HG03432 (cell line): ENCODE data around the gene TTYH1.
A peak's percentile ranks its signal among the peaks of the same experiment; 100 is the strongest.
"Not testable (repeated sequence)": the region's sequence is repeated elsewhere in the genome, so short reads cannot be mapped to it uniquely, and the experiment has no call there.

Source experiments
- ATAC-seq: cut with Tn5 transposase; IDR thresholded peaks from one replicate; pipeline ENCODE4 v1.9.1; 2021; ENCODE audit warnings: mild to moderate bottlenecking, moderate library complexity; ENCODE audit not compliant: unreplicated experiment

Gene TTYH1

DNA sequence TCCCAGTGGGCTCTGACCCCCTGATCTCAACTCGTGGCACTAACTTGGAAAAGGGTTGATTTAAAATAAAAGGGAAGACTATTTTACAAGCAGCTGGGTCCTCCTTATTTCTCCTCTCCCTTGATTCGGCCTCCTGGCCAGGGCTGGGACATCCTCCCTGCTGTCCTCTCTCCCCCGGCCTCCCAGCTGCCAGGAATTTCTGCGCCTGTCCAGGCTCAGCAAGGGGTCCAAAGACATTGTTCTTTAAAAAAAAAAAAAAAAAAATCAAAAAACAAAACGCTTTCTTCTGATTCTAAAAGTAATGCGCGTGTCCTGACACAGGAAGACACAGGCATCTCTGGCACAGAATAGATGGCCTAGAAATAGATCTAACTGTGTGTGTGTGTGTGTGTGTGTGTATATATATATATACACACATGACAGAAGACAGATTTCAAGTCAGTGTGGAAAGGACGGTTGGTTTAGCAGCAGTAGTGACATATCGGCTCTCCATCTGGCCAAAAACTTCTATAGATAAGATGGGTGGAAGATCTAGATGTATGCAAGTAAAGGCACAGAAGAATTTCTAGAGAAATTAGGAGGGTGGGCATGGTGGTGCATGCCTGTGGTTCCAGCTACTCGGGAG lies 21.5 kb downstream of the TTYH1 start:
- no peak for ATAC-seq

DNA sequence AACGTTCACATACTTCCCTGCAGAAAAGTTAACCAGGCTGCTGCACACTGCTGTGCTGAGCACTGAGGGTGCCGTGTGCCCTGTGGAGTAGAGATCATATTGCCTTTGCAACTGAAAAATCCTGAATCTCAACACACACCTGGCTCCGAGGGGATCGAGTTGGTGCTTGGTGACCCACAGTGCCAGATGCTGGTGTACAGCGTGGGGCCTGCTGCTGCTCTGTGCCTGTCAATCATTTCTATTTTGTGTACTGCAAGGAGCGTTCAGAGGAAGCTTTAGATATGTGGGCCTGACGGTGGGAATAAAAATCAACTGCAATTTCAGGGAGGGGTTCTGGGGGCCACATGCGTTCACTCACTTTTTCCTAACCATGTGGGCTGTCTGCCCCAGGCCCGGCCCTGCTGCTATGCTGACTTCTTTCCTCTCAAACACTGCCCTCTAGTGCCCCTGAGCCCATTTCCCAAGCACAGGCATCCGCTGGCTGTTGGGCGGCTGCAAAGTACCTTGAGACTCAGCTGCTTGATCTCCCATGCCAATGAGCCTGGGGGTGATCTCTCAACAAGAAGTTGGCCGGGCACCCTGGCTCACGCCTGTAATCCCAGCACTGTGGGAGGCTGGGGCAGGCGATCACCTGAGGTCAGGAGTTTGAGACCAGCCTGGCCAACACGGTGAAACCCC lies 24.0 kb downstream of the TTYH1 start:
- ATAC-seq, result no peak

DNA sequence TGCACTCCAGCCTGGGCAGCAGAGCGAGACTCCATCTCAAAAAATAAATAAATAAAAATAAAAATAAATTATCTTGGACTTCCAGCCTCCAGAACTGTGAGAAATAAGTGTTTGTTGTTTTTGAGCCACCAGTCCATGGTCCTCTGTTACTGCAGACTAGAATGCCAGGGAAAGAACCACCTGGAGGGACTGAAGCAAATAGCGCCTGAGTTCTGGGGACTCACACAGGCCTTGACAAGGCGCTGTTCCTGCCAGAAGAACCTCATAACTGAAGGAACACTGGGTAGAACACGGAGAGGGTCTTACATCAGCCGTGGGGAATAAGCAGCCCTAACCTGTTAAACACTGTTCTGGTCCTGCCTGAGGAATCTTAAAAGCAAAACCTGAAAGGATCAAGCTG lies 25.4 kb downstream of the TTYH1 start:
- no peak for ATAC-seq

DNA sequence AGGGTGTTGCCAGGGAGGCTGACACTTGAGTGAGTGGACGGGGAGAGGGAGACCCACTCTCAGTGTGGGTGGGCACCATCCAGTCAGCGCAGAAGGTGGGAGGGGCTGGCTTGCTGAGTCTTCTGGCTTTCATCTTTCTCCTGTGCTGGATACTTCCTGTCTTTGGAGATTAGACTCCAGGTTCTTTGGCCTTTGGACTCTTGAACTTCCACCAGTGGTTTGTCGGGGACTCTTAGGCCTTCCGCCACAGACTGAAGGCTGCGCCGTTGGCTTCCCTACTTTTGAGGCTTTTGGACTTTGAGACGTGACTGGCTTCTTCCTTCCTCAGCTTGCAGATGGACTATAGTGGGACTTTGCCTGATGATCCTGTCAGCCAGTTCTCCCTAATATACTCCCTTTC lies 29.5 kb downstream of the TTYH1 start:
- no peak for ATAC-seq

DNA sequence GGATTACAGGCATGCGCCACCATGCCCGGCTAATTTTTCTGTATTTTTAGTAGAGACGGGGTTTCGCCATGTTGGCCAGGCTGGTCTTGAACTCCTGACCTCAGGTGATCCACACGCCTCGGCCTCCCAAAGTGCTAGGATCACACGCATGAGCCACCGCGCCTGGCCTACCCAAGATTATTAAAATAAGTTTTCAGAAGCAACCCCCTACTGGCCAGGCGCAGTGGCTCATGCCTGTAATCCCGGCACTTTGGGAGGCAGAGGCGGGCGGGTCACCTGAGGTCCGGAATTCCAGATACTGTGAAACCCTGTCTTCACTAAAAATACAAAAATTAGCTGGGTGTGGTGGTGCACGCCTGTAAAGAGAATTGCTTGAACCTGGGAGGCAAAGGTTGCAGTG lies 31.1 kb downstream of the TTYH1 start:
- ATAC-seq, result not testable (repeated sequence)

DNA sequence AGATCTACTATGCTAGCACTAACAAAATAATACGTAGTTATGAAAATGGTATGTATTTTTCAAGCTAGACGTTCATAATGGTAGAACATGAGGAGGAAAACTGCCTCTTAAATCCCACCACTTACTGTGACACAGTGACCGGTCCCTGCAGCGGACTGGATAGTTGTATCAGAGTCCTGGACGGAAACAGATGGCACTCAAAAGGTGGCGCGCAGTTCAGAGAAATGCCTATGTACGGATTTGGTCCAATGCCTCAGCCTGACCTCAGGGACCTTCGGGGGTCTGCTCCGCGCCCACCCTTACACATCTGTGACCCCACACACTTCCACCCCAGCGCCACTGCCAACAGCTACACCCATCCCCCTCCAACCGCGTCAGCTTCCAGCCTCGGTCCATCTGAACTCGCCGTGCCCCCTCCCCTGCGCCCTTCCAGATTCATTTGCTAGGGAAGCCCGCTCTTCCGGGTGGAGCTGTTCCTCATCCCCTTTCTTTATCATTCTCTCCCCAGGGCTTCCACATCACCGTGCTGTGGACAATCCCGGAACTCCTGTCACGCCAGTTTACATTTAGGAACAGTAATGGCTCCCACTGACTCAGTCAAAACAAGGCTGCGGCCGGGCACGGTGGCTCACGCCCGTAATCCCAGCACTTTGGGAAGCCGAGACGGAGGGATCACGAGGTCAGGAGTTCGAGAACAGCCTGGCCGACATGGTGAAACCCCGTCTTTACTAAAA lies 32.9 kb downstream of the TTYH1 start:
- ATAC-seq, result peak; percentile 12

DNA sequence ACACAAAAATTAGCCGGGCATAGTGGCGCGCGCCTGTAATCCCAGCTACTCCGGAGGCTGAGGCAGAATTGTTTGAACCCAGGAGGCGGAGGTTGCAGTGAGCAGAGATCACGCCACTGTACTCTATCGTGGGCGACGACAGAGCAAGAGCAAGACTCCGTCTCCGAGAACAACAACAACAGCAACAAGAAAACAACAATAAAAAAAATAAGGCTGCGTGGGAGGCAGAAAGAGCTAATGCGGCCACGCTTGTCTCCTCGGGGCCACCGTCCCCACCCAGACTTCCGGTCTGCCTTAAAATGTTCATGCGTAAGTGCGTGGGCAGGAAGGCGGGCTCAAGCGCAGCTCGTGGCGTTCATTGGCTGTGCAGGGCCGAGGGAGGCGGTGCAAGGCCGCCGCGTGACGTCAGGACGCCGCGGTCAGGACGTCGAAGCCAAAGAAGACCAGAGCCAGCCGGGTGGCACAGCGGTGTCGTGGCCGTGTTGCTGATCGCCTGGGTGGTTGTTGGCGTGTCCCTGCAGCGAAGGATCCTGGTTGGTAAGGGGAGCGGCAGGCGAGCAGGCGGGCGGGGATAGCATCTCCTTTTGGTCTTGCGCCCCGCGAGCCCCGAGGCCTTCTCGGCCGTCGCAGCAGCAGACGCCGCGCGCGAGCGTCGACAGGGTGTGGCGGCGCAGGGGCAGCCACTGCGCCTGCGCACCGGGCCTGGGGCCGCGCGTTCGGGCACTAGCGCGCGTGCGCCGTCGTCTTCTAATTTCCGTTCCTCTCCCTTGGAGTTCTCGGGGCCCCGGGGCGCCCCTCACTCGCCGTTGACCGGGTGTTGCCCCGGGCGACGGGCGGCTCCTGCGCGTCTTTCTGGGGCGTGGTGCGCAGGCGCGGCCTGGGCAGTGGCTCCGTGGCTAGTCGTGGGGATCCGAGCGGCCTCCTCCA lies 33.8 kb downstream of the TTYH1 start, which contains the start of gene LENG8:
Gene LENG8 (plus strand): TSS at position 426 of the 927 bp plus-strand sequence. CDS start 2,146 bp downstream, outside the sequence.
- peak; percentile 88 for ATAC-seq

DNA sequence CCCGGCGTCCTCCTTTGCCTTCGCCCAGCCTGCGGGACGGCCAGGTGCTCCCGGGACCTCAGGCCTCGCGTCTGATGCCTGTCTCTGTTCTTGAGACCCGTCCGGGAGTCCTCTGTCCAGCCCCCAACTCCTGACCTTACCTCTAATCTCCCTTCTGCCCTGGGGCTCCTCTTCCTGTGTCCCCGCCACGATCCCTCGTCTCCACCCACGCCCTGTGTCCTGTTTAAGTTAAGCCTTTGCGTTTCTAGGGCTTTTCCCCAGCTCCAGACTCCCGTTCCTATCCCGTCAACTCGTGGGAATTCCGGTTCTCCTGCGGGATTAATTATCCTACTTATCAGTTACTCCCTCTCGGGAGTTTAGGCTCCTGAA lies 34.4 kb downstream of the TTYH1 start:
- ATAC-seq, result peak; percentile 14

DNA sequence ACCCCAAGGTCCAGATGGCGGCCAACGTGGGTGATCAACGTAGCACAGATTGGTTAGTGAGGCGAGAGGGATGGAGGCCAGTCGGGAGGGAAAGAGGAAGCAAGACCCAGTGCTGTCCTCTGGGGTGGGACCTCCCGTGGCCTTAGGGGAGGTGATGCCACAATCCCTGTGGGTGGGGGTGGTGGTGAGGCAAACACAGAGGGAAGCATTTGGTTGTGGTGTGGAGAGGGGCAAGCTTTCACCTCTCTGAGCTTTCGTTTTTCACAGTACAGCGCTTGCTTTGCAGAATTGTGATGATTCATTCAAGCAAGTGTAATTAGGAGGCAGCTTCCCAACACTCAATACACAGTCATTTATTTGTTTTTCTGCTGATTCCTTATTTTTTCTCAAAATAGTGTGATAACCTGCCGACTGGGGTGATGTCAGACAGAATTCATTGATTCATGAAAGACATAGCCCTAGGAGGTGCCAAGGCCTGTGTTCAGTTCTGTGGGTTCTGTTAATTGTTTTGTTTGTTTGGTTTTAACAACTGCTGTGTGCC lies 36.1 kb downstream of the TTYH1 start:
- ATAC-seq, result no peak

DNA sequence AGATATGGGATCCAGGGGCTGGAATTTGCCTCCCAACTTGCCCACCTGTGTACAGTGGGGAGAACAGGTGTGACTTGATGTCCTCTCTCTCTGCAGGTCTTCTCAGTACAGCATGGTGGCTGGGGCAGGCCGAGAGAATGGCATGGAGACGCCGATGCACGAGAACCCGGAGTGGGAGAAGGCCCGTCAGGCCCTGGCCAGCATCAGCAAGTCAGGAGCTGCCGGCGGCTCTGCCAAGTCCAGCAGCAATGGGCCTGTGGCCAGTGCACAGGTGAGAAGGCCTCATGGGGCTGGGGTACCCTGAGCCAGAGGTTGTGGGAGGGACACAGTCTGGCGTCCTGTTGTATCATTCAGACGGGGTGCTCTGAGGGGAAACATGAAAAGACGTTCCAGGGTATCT lies 36.7 kb downstream of the TTYH1 start:
- ATAC-seq, result no peak

DNA sequence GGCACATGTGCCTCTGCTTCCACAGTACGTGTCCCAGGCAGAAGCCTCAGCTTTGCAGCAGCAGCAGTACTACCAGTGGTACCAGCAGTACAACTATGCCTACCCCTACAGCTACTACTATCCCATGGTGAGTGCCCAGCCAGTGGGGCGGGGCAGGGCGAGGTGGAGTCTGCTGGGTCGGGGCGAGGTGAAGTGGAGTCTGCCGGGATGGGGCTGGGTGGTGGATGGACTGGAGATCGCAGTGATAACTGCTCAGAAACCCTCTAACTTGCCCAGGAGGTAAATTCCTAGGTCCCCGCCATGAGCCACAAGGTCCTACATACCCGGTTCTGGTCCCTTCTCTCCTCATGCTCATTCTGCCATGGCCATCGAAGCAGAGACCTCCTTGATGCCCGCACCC lies 37.4 kb downstream of the TTYH1 start:
- no peak for ATAC-seq

DNA sequence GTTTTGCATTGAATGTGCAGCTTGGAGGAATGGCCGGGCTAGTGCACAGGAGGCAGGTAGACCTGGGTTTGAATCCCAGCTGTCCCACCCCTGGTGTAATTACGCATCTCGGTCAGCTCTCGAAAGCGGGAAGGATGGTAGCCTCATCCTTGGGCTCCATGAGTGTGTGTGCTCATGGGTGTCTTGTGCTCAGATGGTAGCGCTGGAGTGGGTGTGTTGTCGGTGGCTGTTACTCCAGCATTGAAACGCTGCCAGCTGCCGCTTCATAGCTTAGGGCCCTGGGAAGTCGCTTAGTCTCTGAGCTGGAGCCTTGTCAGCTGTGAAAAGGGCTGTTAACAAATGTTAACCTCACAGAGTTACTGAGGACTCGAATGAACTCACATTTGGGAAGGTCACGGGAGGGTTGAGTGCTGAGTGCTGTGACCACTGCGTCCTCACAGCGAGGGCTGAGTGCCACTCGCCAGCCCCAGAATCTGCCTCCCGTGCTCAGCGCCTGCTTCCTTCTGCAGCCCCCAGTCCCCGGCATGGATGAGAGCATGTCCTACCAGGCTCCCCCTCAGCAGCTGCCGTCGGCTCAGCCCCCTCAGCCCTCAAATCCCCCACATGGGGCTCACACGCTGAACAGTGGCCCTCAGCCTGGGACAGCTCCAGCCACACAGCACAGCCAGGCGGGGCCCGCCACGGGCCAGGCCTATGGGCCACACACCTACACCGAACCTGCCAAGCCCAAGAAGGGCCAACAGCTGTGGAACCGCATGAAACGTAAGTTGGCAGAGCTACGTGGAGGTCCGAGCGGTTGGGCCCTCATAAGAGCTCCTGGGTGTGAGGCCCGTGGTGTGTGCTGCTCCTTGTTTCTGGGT lies 38.9 kb downstream of the TTYH1 start:
- ATAC-seq, result no peak

DNA sequence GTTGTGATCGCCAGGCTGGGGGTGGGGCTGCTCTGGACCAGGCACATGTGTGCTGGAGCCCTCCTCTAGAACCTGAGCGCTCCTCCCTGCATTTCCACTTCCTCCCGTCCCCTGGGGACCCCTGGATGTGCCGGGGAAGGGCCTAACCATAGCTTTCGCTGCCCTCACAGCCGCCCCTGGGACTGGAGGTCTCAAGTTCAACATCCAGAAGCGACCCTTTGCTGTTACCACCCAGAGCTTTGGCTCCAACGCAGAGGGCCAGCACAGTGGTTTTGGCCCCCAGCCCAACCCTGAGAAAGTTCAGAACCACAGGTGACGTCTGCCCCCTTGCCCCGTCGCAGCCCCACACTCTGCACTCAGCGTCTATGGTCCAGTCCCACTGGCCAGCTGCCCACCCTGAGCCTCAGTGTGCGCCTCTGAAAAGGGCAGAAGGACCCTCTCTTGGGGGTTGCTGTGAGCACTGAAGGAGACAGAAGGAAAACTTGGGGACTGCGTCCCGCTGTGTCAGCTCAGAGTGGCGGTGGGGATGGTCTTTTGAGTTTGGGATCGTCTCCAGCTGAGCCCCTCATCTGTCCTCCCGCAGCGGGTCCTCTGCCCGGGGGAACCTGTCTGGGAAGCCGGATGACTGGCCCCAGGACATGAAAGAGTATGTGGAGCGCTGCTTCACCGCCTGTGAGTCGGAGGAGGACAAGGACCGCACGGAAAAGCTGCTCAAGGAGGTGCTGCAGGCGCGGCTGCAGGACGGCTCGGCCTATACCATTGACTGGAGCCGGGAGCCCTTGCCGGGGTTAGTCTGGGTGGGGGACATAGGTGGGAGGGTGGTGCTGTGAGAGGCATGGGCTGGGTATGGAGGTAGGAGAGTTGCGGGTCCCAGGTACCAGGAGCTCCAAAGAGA lies 39.8 kb downstream of the TTYH1 start:
- no peak for ATAC-seq

DNA sequence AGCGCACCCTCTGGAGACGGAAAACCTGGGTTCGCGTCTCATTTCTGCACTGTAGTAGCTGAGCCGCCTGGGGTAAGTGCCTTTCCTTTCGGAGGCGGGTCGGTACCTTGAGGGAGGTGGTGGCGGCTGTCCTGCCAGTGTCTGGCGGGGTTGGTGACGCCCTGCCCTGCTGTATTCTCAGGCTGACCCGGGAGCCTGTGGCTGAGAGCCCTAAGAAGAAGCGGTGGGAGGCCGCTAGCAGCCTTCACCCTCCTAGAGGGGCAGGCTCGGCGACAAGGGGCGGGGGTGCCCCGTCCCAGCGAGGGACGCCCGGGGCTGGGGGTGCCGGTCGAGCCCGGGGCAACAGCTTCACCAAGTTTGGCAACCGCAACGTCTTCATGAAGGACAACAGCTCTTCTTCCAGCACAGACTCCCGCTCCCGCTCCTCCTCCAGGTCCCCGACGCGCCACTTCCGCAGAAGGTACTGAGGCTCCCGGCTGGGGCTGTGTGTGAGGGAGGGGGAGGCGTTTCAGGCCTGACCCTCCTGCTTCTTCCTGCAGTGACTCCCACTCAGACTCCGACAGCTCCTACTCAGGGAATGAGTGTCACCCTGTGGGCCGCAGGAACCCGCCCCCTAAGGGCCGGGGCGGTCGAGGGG lies 40.6 kb downstream of the TTYH1 start:
- ATAC-seq, result no peak

DNA sequence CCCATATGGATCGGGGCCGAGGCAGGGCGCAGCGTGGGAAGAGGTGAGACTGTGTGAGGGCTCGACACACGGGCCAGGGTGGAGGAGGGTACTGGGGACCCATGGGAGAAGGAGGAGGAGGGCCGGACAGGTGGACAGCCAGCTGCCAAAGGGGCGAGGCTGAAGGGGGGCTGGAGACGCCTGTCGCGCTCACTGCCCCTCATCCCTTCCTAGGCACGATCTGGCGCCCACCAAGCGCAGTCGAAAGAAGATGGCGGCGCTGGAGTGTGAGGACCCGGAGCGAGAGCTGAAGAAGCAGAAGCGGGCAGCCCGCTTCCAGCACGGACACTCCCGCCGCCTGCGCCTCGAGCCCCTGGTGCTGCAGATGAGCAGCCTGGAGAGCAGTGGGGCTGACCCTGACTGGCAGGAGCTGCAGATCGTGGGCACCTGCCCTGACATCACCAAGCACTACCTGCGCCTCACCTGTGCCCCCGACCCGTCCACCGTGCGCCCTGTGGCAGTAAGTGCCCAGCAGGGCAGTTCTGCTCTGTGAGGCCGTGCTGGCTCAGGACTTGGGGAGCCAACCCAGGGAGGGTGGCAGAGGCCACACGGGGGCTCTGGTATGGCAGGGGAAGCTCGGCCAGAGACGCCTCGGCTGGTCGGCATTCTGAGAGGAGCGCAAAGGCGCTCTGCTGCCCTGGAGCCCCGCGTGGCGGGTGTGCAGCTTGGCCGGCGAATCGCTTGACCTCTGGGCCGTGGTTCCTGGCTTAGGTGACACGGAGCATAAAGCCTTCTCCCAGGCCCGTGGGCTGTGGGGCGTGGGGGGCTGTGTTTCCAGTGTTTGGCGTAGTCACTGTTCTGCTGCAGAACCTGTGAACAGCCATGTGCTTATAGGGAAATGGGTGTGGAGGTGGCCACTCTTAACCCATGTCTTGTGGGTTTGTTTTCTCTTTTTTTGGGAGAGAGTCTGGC lies 41.4 kb downstream of the TTYH1 start:
- no peak for ATAC-seq

DNA sequence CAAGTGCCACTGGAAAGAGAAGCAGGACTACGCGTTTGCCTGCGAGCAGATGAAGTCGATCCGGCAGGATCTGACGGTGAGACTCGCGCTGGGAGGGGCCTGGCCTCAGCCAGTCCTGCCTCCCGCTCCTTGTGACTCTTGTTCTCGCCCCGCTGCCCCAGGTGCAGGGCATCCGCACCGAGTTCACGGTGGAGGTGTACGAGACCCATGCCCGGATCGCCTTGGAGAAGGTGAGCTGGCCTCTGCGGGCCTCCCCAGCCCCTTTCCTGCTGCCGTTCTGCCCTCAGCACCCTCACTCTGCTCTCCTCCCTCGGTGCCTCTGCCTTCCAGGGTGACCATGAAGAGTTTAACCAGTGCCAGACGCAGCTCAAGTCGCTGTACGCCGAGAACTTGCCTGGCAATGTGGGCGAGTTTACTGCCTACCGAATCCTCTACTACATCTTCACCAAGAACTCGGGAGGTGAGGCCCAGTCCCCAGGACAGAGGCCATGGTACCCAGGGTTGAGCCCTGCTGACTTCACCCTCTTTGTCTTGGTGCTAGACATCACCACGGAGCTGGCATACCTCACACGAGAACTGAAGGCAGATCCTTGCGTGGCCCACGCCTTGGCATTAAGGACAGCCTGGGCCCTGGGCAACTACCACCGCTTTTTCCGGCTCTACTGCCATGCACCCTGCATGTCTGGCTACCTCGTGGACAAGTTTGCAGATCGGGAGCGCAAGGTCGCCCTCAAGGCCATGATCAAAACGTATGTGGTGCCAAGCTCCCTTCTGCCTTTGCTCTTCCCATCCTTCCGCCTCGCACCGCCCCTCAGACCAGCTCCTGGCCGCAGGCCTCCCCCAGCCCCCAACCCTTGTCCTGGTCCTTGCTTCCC lies 42.7 kb downstream of the TTYH1 start:
- no peak for ATAC-seq
